Mucosa of stomach (tissue), 1 donor: Measurements from ENCODE around the gene AFAP1L1.

Source experiments
- H3K27me3 ChIP-seq: one replicate; pipeline ENCODE4 v1.7.0; 2013; ENCODE audit warnings: mild to moderate bottlenecking, low read length; ENCODE audit not compliant: control insufficient read depth, insufficient read depth
- H3K36me3 ChIP-seq: one replicate; pipeline ENCODE4 v1.7.0; 2013; ENCODE audit warnings: low read length; ENCODE audit not compliant: control insufficient read depth, insufficient read depth
- H3K4me1 ChIP-seq: one replicate; pipeline ENCODE4 v1.7.0; 2013; ENCODE audit warnings: mild to moderate bottlenecking, low read length; ENCODE audit not compliant: control insufficient read depth, insufficient read depth
- H3K4me3 ChIP-seq: one replicate; pipeline ENCODE4 v1.7.0; 2013; ENCODE audit warnings: low read length
- H3K9ac ChIP-seq: one replicate; pipeline ENCODE4 v1.7.0; 2013; ENCODE audit warnings: mild to moderate bottlenecking, low read length, moderate library complexity
- H3K9me3 ChIP-seq: one replicate; pipeline ENCODE4 v1.7.0; 2013; ENCODE audit warnings: mild to moderate bottlenecking, low read length, moderate library complexity; ENCODE audit not compliant: control insufficient read depth
- donor health status: Pancreatic carcinoma.

Gene AFAP1L1

DNA sequence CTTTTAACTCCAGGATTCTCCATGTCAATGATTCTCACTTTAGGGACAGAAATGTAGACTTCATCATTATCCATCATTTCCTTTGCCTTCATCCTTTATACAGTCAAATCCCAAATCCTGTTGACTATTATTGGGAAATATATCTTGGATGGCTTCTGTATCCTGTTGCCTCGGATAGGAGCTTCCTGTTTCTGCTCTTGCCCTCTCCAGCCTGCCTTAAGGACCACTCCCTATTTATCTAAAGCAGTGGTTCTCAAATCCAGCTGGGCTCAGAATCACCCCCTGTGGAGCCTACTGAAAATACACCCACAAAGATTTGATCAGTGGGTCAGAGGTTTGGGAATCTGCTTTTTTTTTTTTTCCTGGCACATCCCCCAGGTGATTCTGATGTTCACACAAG lies 8.5 kb downstream of the AFAP1L1 start:
- Histone ChIP-seq H3K9me3 (no peaks in the 10 kb centered on the region), H3K9ac (no peak overlapping the region), H3K4me1 (no peaks in the 10 kb centered on the region), H3K27me3 (peaks cover 7% of the 10 kb centered on the region), H3K36me3 (no peaks in the 10 kb centered on the region), H3K4me3 (no peak overlapping the region)

GRCh38 chr5:149280802-149281201 lies 9.1 kb downstream of the AFAP1L1 start:
- H3K36me3 ChIP-seq: no peaks in the 10 kb centered on the region
- peaks cover 7% of the 10 kb centered on the region for H3K27me3 ChIP-seq
- no peak overlapping the region for H3K4me3 ChIP-seq
- no peaks in the 10 kb centered on the region for H3K4me1 ChIP-seq
- H3K9ac ChIP-seq: no peak overlapping the region
- H3K9me3 ChIP-seq: no peaks in the 10 kb centered on the region

DNA sequence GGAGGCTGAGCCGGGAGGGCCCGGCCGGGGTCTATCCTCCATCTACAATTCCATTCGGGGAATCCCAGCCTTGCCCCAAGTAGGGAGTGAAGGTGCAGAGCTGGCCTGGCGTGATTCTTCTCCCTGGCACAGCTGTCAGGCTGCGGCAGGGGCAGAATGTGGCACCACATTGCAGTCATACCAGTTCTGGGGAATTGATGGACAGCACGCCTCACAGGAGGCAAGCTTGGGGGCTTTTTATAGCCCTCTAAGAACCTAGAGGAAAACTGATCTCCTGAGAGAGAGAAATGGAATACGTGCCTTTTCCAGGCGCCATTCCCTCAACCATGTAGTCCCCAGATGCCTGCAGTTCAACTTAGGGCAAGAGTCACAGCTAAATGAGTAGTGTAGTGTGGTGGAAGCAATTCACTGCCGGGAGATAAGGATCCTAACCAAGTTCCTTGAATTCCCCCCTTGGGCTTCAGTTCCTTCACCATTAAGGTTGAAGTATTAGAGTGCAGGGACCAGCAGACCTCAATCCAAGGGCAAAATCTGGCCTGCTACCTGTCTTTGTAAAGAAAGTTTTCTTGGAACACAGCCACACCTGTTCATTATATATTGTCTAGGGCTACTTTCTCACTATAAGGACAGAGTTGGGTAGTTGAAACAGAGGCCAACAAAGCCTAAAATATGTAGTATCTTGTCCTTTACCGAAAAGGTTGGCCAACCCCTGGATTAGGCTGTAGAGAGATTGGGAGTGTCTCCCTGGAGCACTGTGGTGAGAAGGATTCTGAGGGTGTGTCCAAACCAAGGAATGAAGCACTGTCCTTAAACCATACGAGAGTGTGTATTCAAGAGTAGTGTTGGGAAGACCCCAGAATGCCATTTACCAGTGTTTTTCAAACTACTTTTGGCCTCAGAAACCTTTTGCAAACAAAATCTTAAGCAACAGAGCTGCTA lies 10.6 kb downstream of the AFAP1L1 start:
- Histone ChIP-seq H3K9ac (no peak overlapping the region), H3K36me3 (no peaks in the 10 kb centered on the region), H3K4me1 (no peaks in the 10 kb centered on the region), H3K9me3 (no peaks in the 10 kb centered on the region), H3K27me3 (peaks cover 5% of the 10 kb centered on the region), H3K4me3 (no peak overlapping the region)

- Histone ChIP-seq H3K9ac (no peak overlapping the region), H3K4me3 (no peak overlapping the region), H3K36me3 (no peaks in the 10 kb centered on the region), H3K4me1 (no peaks in the 10 kb centered on the region), H3K27me3 (no peaks in the 10 kb centered on the region), H3K9me3 (no peaks in the 10 kb centered on the region)
Observed at GRCh38 chr5:149282966-149283332, 11.3 kb downstream of the AFAP1L1 start.

- Histone ChIP-seq H3K4me1 (no peaks in the 10 kb centered on the region), H3K9me3 (no peaks in the 10 kb centered on the region), H3K9ac (no peak overlapping the region), H3K36me3 (no peaks in the 10 kb centered on the region), H3K4me3 (no peak overlapping the region), H3K27me3 (no peaks in the 10 kb centered on the region)
Observed at GRCh38 chr5:149283626-149284480, 12.2 kb downstream of the AFAP1L1 start.

- Histone ChIP-seq H3K27me3 (no peaks in the 10 kb centered on the region), H3K9ac (no peak overlapping the region), H3K36me3 (no peaks in the 10 kb centered on the region), H3K4me3 (no peak overlapping the region), H3K4me1 (no peaks in the 10 kb centered on the region), H3K9me3 (no peaks in the 10 kb centered on the region)
Observed at GRCh38 chr5:149284501-149284900, 12.8 kb downstream of the AFAP1L1 start.

DNA sequence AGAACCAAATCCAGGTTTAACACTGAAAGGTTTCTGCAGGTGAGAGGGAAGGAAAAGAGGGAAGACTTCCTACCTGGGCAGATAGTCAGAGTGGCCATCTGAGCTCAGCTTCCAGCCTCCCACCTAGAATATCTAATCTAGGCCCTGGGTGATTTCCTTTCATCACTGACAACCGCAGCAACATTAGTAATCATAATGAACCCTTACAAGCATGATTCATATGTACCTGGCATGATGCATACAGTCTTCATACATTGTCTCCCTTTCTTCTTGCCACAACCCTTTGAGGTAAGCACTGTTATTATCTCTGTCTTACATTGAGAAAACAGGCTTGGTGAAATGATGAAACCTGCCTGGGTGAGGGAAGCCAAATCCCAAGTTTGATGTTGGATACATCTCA lies 13.5 kb downstream of the AFAP1L1 start:
- no peaks in the 10 kb centered on the region for H3K27me3 ChIP-seq

GRCh38 chr5:149288436-149288835 lies 16.8 kb downstream of the AFAP1L1 start:
- H3K4me3 ChIP-seq: no peak overlapping the region
- no peak overlapping the region for H3K9ac ChIP-seq

More for the DNA sequence above, 13.5 kb downstream of the AFAP1L1 start:
- Histone ChIP-seq H3K4me3 (no peak overlapping the region), H3K36me3 (no peaks in the 10 kb centered on the region), H3K9me3 (no peaks in the 10 kb centered on the region), H3K9ac (no peak overlapping the region), H3K4me1 (no peaks in the 10 kb centered on the region)

DNA sequence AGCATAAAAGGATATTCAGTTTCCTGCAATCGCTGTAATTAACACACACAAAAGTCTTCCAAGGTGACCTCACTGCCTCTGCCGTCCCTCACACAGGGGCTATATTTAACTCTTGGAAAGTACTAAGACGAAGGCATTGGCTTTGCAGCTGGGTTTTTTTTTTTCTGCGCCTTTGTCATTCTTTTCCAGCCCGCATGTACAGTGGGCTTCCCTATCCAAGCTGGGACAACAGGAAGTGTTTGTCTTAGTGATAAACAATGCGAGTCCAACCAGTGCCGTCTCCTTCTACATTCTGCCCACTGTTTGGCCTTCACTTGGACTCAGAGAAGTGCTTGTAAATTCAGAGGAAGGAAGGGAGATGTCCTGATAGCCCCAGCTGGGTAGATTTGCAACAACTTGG lies 17.6 kb downstream of the AFAP1L1 start:
- H3K4me3 ChIP-seq: no peak overlapping the region
- H3K9ac ChIP-seq: no peak overlapping the region
- H3K9me3 ChIP-seq: no peaks in the 10 kb centered on the region
- H3K4me1 ChIP-seq: no peaks in the 10 kb centered on the region
- no peaks in the 10 kb centered on the region for H3K27me3 ChIP-seq
- no peaks in the 10 kb centered on the region for H3K36me3 ChIP-seq

More at GRCh38 chr5:149288436-149288835, 16.8 kb downstream of the AFAP1L1 start:
- Histone ChIP-seq H3K27me3 (no peaks in the 10 kb centered on the region), H3K4me1 (no peaks in the 10 kb centered on the region), H3K36me3 (no peaks in the 10 kb centered on the region), H3K9me3 (no peaks in the 10 kb centered on the region)

DNA sequence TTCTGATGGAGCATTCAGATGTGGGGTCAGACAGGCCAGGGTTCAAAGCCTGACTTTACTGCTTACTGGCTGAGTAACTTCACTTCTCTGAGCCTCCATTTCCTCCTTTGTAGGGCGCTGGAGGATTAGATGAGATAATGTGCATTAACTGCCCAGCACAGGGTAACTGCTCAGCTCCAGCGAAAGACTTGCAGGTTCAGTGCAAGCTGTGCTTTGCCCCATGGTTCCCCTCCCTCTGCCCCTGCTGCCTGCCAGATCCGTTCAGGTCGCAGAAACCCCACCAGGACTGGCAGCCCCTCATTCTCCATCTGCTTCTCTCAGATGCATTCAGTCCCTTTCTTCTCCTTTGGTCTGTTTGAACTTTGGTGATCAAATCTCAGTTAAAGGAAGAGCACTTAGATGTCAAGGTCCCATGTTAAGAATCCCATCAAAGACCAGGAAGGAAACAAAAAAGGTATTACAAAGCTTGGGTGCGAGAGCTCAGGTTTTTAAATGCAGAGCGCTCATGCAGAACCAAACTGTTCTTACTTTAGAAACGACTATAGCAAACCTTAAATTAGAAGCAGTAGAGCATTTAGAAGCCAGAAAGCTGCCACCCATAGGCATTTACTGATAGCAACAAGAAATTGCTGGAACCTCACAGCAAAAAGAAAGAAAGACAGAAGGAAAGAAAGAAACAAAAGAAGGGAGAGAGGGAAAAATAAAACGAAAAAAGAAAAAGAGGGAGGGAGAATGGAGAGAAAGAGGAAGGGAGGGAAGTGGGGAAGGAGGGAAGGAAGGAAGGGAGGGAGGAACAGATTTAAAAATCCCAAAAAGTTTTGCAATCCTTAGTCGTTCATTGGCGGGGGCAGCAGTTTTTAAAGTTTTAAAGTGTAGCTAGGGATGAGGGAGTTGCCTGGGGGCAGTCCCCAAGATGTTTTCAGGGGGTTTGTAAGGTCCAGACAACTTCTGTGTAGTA lies 23.5 kb downstream of the AFAP1L1 start:
- Histone ChIP-seq H3K27me3 (no peaks in the 10 kb centered on the region), H3K9ac (no peak overlapping the region), H3K36me3 (no peaks in the 10 kb centered on the region), H3K9me3 (no peaks in the 10 kb centered on the region), H3K4me3 (no peak overlapping the region), H3K4me1 (no peaks in the 10 kb centered on the region)

DNA sequence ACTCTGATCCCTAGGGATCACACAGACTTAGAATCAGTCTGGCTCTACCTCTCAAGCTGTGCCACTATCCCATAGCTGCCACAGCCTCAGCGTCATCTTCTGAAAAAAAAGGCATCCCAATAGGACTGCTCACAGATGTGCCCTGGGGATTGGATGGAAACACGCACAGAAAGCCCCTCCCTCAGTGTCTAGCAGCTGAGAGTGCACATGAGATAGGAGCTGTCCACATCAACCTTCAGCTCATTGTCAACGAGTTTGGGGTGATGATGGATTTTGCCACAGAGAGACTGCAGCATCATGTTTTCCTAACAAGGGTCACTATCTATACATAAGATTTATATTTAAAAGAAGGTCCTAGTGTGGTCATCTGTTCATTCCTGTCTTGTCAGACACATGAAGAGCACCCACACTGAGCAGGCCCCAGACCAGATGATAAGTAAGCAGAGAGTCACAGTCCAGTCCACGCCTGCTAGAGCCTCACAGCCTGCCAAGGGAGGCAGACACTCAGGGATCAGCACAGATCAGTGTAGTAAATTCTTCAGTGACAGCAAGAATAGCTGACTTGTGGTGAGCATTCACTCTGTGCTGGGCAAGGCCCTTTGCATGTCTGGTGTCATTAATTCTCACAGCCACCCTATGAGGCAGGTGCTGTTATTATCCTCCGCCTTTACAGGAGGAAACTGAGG lies 25.8 kb downstream of the AFAP1L1 start:
- H3K9ac ChIP-seq: no peak overlapping the region
- no peaks in the 10 kb centered on the region for H3K36me3 ChIP-seq
- H3K27me3 ChIP-seq: no peaks in the 10 kb centered on the region
- H3K9me3 ChIP-seq: no peaks in the 10 kb centered on the region
- H3K4me1 ChIP-seq: no peaks in the 10 kb centered on the region
- no peak overlapping the region for H3K4me3 ChIP-seq
